HG03196 (cell line): ENCODE data around the gene EEF1AKMT1.

Source experiments
- ATAC-seq: cut with Tn5 transposase; IDR thresholded peaks from one replicate; pipeline ENCODE4 v1.9.1; 2021; ENCODE audit not compliant: unreplicated experiment

The EEF1AKMT1 gene

GRCh38 chr13:20773194-20774080 lies at the start of gene EEF1AKMT1:
Gene EEF1AKMT1 (minus strand): TSS chr13:20773961. CDS start chr13:20757598, 16,363 bp downstream.
- peak; percentile 88 for ATAC-seq

- ATAC-seq: no peak
Observed at GRCh38 chr13:20823071-20823470, 49.3 kb upstream of the EEF1AKMT1 start.

- ATAC-seq: no peak
Observed at GRCh38 chr13:20822406-20822805, 48.6 kb upstream of the EEF1AKMT1 start.

DNA sequence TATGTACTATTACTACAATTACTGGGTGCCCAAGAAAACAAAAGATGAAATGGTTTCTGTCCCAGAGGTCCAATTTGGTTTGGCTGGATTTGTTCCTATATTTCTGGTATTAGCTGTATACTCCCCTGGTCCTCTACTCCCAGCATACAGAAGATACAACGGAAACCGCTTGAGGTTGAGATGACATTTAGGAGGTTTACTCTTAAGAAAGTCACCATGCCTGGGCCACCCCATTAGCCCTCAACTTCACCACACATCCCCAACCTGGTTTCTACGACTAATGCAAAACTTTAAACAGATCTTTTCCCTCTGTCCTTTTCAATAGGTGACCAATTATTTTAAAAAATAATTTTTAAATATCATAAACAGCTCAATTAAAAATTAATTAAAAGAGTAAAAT lies 46.0 kb upstream of the EEF1AKMT1 start:
- no peak for ATAC-seq

GRCh38 chr13:20815464-20815863 lies 41.7 kb upstream of the EEF1AKMT1 start:
- ATAC-seq: no peak

- no peak for ATAC-seq
Observed at GRCh38 chr13:20814224-20814910, 40.6 kb upstream of the EEF1AKMT1 start.

GRCh38 chr13:20812890-20813289 lies 39.1 kb upstream of the EEF1AKMT1 start:
- ATAC-seq: no peak

GRCh38 chr13:20810808-20811207 lies 37.0 kb upstream of the EEF1AKMT1 start:
- ATAC-seq: no peak

GRCh38 chr13:20808874-20809273 lies 35.1 kb upstream of the EEF1AKMT1 start:
- ATAC-seq: no peak

DNA sequence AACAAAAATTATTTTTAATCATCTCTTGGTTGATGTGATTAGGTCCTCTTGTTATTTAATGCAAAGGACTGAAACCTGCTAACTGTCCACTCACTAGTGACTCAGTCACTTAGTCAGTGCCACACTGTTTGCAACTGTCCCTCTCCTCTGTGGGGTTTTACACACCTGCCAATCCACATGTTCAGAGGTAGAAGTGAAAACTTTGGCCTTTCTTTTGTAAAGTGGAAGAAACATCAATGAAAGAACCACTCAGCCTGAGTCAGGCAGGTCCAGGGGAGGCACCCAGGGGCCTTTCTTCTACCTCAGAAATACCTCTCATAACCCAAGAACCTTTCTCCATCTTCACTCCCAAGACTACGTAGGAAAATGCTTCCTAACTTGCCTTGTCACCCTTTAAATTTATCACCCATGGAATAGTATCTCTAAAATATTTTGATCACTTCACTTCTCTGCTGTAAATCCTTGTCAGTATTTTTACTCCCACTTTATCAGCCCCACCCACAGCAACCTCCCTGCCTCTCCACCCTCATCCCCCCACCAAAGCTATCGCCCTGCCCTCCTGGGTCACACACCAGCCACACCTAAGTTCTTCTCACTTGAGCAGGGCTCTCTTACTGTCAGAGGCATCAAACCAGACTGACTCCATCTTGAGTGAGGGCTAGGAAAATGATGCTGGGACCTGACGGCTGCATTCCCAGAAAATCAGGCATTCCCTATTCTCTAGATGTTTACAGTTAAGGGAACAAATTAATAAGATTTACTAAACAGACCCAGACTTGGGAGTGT lies 29.6 kb upstream of the EEF1AKMT1 start:
- no peak for ATAC-seq

GRCh38 chr13:20801707-20802106 lies 27.9 kb upstream of the EEF1AKMT1 start:
- ATAC-seq: no peak

- no peak for ATAC-seq
Observed at GRCh38 chr13:20799726-20800416, 26.1 kb upstream of the EEF1AKMT1 start.

- ATAC-seq: no peak
Observed at GRCh38 chr13:20798027-20798426, 24.3 kb upstream of the EEF1AKMT1 start.

GRCh38 chr13:20796791-20797508 lies 23.2 kb upstream of the EEF1AKMT1 start:
- no peak for ATAC-seq

DNA sequence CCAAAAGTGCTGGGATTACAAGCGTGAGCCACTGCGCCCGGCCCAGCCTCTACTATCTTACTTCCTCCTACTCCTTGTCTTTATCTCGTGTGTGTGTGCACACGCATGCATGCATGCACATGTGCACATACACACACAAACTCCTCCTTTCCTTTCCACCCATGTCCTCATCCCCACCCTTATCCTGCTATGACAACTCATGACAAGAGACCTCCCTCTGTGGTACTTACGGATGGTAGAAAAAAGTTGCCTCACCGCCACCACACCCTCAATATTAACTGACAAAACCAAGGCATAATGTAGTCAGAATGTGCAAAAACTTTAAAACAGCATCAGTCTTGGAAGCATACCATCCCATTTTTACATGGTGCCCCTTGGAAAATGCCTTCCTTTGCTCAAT lies 15.9 kb upstream of the EEF1AKMT1 start:
- no peak for ATAC-seq

DNA sequence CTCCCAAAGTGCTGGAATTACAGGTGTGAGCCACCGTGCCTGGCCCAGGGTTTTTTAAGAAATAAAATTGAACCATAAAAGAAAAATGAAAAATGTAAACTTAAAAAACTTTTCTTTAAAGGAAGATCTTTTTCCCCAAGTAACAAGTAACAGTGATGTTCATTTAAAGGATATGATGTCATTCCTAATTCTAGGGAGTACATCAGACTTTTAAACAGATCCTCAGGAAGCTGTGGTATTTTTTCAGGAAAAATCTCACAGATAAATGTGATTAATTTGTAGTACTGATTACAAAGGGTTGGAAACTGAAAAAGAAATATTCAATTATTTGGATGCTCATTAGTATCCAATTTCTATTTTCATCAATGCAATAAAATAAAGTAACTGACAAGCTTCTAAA lies 14.6 kb upstream of the EEF1AKMT1 start:
- no peak for ATAC-seq

DNA sequence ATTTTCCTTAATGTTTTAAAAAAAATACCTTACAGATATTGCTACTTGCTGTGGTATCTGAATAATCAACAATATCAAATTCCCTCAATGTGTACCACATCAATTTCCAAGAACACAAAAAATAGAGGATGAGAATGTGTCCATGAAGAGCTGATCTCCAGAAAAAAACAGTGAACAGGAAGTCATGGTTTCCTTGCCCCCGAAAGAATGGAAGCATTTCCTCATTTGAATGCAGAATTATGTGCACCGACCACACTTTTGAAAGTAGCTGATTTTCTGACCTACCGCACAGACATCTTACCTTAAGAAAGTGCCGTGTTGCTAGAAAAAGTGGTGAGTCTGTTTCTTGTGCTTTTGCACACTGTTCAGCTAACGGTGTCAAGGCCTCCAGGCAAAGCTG lies 13.4 kb upstream of the EEF1AKMT1 start:
- no peak for ATAC-seq

GRCh38 chr13:20782116-20782708 lies 8.5 kb upstream of the EEF1AKMT1 start:
- ATAC-seq: peak; percentile 54

GRCh38 chr13:20780317-20780716 lies 6.6 kb upstream of the EEF1AKMT1 start:
- no peak for ATAC-seq

- ATAC-seq: no peak
Observed at GRCh38 chr13:20779405-20779804, 5.6 kb upstream of the EEF1AKMT1 start.
